Left renal cortex interstitium (tissue), 4 donors: ENCODE results near the gene KCNT2. TPM values are rescaled to one million over a fixed set of nuclear protein-coding genes. Genes with fewer than 3 reads are reported as not detected.
"Not testable (repeated sequence)": the region's sequence is repeated elsewhere in the genome, so short reads cannot be mapped to it uniquely, and the experiment has no call there.

Experiments used
- DNase-seq, 4 donors: peaks; one replicate each; pipeline ENCODE4 v3.0.0-alpha.2; 2013; ENCODE audit warnings: low read depth in 4 of 4, low spot score in 2 of 4, missing footprints in 1 of 4
- polyA plus RNA-seq, 4 donors: library from polyadenylated mRNA; unstranded; fragments of 120-200 nt; gene quantifications; one replicate each; pipeline ENCODE4 v1.2.1, GENCODE V29; 2013; ENCODE audit not compliant: insufficient read length in 4 of 4

KCNT2 gene
- polyA plus RNA-seq, 4 donors: 9.4 to 13.2 (median 10.0) TPM

GRCh38 chr1:196357913-196358312 is 250.3 kb downstream of the KCNT2 start:
- no peak for DNase-seq

DNA sequence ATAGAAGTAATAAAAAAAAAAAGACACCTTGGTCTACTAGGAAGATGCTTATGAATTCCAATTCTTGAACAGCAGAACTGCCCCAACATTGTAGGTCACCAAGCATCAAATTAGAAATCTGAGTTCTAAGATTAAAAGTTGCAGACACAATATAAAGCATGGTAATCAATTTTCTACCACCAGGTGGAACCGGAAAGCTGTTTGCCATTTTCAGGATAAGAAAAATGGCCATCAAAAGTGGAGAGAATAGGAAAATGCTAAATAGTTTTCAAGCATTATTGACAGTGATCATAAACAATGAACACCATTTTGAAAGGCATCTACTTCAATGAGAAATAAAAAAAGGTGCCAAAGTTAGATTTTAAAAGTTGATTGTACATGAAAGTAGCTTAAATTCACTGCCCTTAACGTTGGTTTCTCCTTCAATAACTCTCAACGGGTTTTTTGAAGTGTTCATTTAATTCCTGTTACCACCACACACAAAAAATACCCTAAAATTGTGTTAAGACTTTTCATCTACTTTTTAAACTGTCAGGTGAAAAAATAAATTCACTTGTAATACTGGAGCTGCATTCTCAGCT is 252.9 kb downstream of the KCNT2 start:
- DNase-seq: no peak

DNA sequence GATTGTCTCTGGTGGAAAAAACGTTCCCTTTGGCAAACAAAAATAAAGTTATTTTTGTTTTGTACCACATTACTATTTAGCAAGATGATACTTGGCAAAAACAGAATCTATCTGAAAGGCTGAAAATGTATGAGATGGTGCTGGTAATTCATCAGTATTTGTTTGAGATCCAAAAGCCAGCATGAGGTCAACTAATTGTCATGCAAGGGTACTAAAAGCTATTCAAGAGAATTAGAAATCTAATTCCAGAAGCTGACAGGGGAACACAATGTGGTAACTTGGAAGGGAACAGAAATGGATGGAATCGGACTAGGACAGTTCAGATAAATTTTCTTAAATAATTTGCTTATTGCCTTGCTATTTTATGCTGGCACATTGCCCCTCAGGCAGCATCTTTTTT is 263.8 kb downstream of the KCNT2 start:
- no peak for DNase-seq

GRCh38 chr1:196324345-196324744 is 283.9 kb downstream of the KCNT2 start:
- no peak for DNase-seq

DNA sequence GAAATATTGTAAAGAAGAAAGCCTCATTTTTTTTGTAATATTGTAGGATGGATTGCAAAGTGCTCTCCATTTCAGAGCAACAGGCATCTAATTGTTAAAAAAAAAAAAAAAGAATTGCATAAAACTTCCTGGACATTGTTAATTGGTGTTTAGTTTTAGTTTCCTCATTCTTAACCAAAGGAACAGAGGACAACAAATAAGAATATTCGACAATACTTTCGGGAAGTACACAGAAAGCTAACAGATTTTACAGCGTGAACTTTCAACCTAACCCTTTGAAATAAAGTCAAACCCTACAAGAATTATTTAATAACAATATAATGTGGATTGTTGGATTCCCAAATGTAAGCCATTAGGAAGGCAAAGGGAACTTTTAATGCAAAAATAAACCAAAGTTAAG is 284.4 kb downstream of the KCNT2 start:
- no peak for DNase-seq

- DNase-seq: no peak
Observed at GRCh38 chr1:196319301-196319700, 288.9 kb downstream of the KCNT2 start.

- peak in 1 of 4 donors; percentile 16 for DNase-seq
Observed at GRCh38 chr1:196317535-196318522, 290.4 kb downstream of the KCNT2 start.

DNA sequence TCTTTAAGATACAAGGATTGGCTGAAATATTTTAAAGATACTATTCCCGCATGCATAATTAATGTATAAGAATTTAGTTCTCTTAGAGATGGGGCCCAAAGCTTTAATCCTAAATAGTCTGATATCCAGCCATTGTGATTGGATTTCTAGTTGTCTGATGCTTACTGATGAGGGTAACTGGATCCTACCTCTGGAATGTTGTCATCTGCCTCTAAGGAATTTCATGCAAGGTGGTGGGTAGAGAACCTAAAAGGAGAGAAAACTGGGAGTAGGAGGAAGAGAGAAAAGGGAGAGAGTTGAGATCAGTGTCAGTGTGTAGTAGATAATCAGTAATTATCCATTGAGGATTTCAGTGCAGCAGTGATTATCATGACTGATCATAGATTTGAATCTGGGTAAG is 295.5 kb downstream of the KCNT2 start:
- no peak for DNase-seq

DNA sequence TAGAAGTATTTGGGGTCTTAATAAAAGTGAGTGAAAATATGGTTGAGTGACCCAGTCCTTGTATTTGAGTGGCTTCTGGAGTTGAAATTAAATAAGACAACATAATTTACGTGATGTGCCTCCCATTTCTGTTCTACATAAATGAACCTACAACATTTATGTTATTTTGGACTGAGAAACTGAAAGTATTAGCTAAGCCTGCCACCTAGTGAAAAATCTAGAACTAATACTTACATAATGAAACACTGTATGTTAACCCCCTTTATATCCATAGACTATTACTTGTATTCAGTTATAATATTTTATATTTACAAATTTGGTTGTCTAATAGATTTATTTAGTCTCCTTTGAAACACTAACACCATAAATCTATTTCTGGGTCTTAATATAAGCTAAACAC is 298.9 kb downstream of the KCNT2 start:
- DNase-seq: peak in 1 of 4 donors; percentile 27

DNA sequence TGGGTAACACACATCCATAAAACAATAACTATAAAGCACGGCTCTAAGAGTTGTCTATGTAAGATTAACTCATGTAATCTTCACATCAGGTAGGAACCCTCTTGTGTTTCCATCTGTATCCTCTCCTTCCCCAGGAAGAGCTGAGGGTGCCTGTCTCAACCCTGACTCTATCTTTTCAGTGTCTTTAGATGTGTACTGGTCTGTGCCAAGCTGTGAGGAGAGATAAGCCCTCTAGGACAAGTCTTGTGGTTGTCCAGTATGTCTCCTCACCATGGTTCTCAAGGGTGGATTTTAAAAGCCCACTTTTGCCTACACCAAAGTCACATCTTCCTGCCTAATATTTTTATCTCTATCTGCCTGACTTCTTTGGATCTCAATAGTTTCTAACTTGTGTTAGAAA is 300.1 kb downstream of the KCNT2 start:
- no peak for DNase-seq

DNA sequence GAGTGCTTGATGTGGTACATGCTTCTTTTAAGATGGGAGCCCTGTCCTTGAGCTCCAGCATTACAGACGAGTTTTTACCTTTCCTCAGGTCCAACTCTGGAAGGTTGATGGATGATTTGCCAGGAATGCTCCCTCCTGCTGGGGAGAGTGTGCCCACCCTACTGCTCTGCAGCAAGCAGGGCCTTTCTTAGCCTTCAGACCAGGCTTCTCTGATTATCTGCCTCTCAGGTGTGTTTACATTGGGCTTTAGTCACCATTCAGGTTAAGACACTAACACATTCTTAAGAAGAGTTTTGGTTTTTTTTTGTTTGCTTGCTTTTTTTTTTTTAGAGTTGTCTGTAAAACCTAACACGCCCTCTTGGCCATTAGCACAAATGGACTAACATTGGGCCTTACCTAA is 301.8 kb downstream of the KCNT2 start:
- no peak for DNase-seq

- no peak for DNase-seq
Observed at GRCh38 chr1:196305216-196305615, 303.0 kb downstream of the KCNT2 start.

DNA sequence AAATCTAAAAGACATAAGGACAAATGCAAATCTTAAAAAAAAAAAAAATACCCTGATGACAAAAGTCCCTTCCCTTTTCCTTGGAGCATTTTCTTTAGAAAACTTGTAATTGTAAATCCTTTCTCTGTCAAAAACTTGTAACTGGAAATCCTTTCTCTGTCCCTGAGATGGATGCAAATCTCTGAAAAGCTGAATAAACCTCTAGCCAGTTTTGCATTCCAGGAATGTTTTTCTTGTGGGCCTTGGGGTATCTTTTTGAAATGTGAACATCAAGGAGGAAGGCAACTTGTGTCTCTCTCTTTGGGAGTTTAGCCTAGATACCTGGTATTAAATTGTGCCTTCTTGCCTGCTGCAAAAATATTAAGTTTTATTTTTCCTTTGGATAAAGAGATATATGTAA is 305.3 kb downstream of the KCNT2 start:
- no peak for DNase-seq

DNA sequence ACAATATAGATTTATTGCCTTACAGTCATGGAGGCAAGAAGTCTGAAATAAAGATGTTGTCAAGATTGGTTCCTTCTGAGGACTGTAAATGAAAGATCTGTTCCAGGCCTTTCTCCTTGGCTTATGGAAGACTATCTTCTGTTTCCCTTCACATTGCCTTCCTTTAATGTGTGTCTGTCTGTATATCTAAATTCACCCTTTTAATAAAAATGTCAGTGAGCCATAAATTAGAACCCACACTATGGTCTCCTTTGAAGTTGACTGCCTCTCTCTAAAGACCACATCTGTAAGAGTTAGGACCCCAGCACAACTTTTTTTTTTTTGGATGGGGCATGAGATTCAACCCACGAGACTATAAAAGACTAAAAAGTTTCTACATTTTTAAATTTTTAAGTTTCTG is 305.8 kb downstream of the KCNT2 start:
- DNase-seq: no peak

DNA sequence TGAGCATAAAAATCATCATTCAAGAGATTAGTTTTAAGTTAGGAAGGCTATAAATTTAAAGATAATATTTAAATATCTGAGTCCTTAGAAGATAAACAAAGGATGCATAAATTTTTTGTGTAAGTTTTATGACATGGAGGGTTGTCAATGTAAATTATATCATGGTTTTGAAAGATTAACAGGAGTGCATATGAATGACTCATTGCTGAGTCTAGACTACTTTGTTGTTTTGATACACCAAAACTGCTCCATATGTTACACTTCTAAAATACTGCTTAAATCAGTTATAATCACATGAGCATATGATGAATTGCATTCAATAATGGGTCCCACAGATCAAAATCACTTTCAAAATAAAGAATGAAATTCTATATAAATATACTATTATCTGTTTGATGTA is 312.5 kb downstream of the KCNT2 start:
- DNase-seq: no peak

DNA sequence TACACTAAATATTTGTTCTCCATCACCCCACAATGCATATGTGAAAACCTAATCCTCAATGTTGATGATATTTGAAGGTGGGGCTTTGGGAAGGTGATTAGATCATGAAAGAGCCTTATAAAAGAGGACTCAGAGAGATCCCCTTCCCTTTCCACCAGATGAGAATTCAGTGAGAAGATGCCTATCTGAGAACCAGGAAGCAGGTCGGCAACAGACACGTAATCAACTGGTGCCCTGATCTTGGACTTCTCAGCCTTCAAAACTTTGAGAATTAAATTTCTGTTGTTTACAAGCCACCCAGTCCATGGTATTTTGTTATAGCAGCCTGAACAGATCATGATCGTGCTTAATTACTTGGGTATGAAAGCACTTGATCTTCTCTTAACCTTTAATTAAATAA is 329.4 kb downstream of the KCNT2 start:
- no peak for DNase-seq

DNA sequence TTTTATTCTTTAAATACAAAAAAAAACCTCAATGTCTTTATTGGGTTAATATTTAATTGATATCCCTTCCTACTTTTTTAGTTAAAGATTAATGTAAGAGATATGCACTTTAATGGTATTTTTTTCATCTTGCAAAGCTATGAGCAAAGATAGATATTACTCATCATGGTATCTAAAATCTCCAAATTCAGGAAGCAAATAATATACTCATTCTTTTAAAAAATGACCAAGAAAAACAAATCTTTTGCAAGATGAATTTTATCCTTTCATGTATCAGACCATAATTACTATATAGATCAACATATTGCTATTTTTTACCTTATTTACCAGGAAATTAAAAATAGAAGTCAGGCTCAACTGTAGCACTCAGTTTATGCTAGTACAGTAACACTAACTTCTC is 330.4 kb downstream of the KCNT2 start:
- no peak for DNase-seq

- DNase-seq: no peak
Observed at GRCh38 chr1:196271212-196271947, 336.9 kb downstream of the KCNT2 start.

DNA sequence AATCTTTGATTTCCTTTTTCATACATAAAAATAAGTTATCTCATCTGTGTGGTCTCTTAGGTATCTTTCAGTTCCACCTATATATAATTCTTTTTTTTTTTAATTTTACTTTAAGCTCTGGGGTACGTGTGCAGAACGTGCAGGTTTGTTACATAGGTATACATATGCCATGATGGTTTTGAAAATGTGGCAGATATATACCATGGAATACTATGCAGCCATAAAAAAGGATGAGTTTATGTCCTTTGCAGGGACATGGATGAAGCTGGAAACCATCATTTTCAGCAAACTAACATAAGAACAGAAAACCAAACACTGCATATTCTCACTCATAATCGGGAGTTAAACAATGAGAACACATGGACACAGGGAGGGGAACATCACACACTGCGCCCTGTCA is 345.2 kb downstream of the KCNT2 start:
- DNase-seq: not testable (repeated sequence)

DNA sequence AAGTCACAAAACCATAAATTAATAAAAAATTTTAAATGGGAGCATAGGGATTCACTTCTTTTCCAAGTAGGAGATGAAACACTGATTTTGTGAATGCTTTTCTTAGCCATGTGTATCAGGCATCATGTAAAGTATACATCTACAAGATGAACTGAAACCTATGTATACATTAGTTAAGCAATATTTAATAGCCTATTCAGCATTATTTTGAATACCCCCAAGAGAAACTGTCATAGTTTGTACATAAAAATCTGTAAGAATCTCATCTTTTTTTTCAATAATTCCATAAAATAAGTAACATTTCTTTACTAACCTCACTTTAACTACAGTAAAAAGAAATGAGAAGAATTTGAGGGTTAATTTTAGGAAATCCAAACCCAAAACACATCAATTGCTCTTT is 348.0 kb downstream of the KCNT2 start:
- DNase-seq: no peak

DNA sequence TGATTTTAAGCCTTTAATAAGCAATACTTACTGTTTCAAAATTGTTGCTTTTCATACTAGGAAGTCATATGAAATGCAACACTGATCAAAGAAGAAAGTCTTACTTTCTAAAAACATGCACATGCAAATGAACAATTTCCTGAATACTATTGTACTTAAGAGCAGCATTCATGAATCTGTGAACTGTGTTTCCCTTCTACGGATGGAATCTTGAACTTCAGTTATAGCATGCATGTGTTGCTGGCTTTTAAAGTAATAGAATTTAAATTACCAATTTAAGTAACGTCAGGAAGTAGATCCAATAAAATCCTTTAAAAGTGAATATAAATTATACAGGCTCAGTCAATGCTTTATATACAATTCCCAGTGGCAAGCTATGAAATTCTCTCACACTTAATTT is 348.9 kb downstream of the KCNT2 start:
- no peak for DNase-seq
